ENCODE data around the gene ETV5. TPM values are rescaled to one million over a fixed set of nuclear protein-coding genes. Genes with fewer than 3 reads are reported as not detected.

The ETV5 gene

Small RNA genes lying within 50 kb of the gene (small RNA-seq; reads per million reads assigned to genes)
- gene RF00017 (ENCODE audit: insufficient read depth): not detected
